ENCODE measurements around the gene FANCF. TPM values are rescaled to one million over a fixed set of nuclear protein-coding genes. Genes with fewer than 3 reads are reported as not detected.

The FANCF gene
- total RNA-seq, 1 donor from 2014 or later: 17.4 TPM

DNA sequence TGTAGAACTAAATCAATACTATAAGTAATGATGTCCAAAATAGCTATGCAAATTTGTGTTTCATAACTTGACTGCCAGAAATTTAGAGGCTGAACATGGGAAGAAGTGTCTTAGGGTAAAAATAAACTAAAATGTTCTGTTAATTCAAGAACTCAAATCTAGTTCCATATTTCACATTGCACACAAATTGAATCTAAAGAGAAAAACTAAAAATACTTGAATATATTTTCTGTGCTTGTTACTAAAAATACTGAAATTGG lies 43.5 kb downstream of the FANCF start:
- no peak overlapping the region for H3K4me3 Mint-ChIP-seq
- H3K27me3 Mint-ChIP-seq (ENCODE audit: low read depth): no peaks in the 10 kb centered on the region
- H3K9me3 Mint-ChIP-seq: no peaks in the 10 kb centered on the region
- no peak overlapping the region for H3K27ac Mint-ChIP-seq
- TF ChIP-seq, protein P1, sequence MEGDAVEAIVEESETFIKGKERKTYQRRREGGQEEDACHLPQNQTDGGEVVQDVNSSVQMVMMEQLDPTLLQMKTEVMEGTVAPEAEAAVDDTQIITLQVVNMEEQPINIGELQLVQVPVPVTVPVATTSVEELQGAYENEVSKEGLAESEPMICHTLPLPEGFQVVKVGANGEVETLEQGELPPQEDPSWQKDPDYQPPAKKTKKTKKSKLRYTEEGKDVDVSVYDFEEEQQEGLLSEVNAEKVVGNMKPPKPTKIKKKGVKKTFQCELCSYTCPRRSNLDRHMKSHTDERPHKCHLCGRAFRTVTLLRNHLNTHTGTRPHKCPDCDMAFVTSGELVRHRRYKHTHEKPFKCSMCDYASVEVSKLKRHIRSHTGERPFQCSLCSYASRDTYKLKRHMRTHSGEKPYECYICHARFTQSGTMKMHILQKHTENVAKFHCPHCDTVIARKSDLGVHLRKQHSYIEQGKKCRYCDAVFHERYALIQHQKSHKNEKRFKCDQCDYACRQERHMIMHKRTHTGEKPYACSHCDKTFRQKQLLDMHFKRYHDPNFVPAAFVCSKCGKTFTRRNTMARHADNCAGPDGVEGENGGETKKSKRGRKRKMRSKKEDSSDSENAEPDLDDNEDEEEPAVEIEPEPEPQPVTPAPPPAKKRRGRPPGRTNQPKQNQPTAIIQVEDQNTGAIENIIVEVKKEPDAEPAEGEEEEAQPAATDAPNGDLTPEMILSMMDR (IDR thresholded peaks at IDR 0.05; ENCODE audit: unreplicated experiment): no peak
- peaks cover 2% of the 10 kb centered on the region for H3K4me1 Mint-ChIP-seq
- no peak for DNase-seq (ENCODE audit: low spot score in 2 of 2, unreplicated experiment in 2 of 2)
- H3K36me3 Mint-ChIP-seq: no peaks in the 10 kb centered on the region

DNA sequence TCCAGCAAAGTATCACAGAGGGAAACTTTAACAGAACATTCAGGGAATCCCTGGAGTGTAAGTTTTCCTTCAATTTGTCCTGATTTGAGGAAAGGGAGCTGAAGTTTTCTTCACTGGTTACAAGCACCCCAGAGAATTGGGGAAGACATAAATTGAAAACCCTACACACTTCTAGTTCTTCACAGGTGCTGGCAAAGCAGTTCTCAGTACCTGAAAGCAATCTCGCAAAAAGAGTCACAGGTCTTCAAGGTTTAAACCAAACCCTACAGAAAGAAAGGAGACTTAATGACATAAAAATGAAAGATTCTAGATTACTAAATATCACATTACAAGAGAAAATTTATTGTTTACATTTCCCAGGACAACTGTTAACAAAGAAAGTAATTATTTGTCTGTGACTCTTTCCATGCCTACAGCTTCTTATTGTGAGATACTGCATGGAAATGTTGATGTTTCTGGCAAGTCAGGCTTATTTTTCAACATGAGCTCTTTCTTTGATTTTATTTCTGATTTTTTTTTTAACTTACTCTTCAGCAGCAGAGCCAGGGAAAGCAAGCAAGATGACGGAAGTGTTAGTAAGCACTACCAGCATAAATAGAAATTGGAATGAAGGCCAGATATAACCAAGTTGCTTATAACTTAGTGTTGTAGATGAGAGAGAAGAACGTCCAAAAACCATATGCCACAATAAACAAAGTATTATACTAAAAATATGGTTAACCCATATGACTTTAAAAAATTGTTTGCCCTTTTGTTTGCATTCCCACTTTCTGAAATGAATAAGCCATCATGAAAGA lies 44.1 kb downstream of the FANCF start:
- Mint-ChIP-seq H3K27ac (no peak overlapping the region), H3K4me3 (no peak overlapping the region), H3K27me3 (ENCODE audit: low read depth) (no peaks in the 10 kb centered on the region), H3K9me3 (no peaks in the 10 kb centered on the region), H3K4me1 (peaks cover 2% of the 10 kb centered on the region), H3K36me3 (no peaks in the 10 kb centered on the region)
- no peak for DNase-seq (ENCODE audit: low spot score in 2 of 2, unreplicated experiment in 2 of 2)
- TF ChIP-seq, protein P1 (IDR thresholded peaks at IDR 0.05; ENCODE audit: unreplicated experiment): no peak

GRCh38 chr11:22577854-22578253 lies 47.8 kb downstream of the FANCF start:
- Mint-ChIP-seq H3K4me1 (peaks cover 2% of the 10 kb centered on the region), H3K4me3 (no peak overlapping the region), H3K27me3 (ENCODE audit: low read depth) (no peaks in the 10 kb centered on the region), H3K27ac (no peak overlapping the region), H3K36me3 (no peaks in the 10 kb centered on the region), H3K9me3 (no peaks in the 10 kb centered on the region)
- DNase-seq (ENCODE audit: low spot score in 2 of 2, unreplicated experiment in 2 of 2): no peak
- TF ChIP-seq, protein P1 (IDR thresholded peaks at IDR 0.05; ENCODE audit: unreplicated experiment): no peak

Other genes starting within 250 kb of the FANCF start
- gene GAS2, start 40.8 kb upstream of the FANCF start, total RNA-seq: 14.8 to 17.8 TPM (median 14.9 TPM) in 3 replicates
- gene SVIP, start 204.0 kb upstream of the FANCF start, total RNA-seq: 17.0 to 19.9 TPM (median 19.6 TPM) in 3 replicates
- gene CCDC179, start 234.7 kb upstream of the FANCF start, total RNA-seq: not detected in 3 replicates